Hepatocyte (in vitro differentiated cells): ENCODE data around the gene NRG3. TPM values are rescaled to one million over a fixed set of nuclear protein-coding genes. Genes with fewer than 3 reads are reported as not detected.

Experiments used
- DNase-seq: peaks from one replicate; pipeline ENCODE4 v3.0.0-alpha.2; 2016; ENCODE audit warnings: low spot score
- H2AFZ ChIP-seq: fragments of 200-600 bp; sonication (generic); 2 replicates; pipeline ENCODE4 v1.6.0; 2016; ENCODE audit warnings: antibody characterized with exemption, mild to moderate bottlenecking
- H3K27ac ChIP-seq: fragments of 200-600 bp; sonication (generic); 2 replicates; pipeline ENCODE4 v1.5.1; 2016; ENCODE audit warnings: mild to moderate bottlenecking
- H3K27me3 ChIP-seq: fragments of 200-600 bp; sonication (generic); 2 replicates; pipeline ENCODE4 v1.6.1; 2016
- H3K36me3 ChIP-seq: fragments of 200-600 bp; sonication (generic); replicated peaks from 2 replicates; pipeline ENCODE4 v1.5.1; 2016; ENCODE audit warnings: low read depth; ENCODE audit not compliant: insufficient read depth
- H3K4me1 ChIP-seq: fragments of 200-600 bp; sonication (generic); 2 replicates; pipeline ENCODE4 v1.5.1; 2016; ENCODE audit warnings: mild to moderate bottlenecking, moderate library complexity; ENCODE audit not compliant: insufficient read depth
- H3K4me2 ChIP-seq: fragments of 200-600 bp; sonication (generic); 2 replicates; pipeline ENCODE4 v1.6.0; 2016
- H3K4me3 ChIP-seq: fragments of 200-600 bp; sonication (generic); 2 replicates; pipeline ENCODE4 v1.5.1; 2016; ENCODE audit warnings: mild to moderate bottlenecking
- H3K79me2 ChIP-seq: fragments of 200-600 bp; sonication (generic); 2 replicates; pipeline ENCODE4 v1.6.0; 2017; ENCODE audit warnings: mild to moderate bottlenecking
- H3K9me2 ChIP-seq: fragments of 200-600 bp; sonication (generic); replicated peaks from 2 replicates; pipeline ENCODE4 v1.6.0; 2017; ENCODE audit warnings: mild to moderate bottlenecking; ENCODE audit not compliant: insufficient read depth
- H3K9me3 ChIP-seq: fragments of 200-600 bp; sonication (generic); 2 replicates; pipeline ENCODE4 v1.5.1; 2016; ENCODE audit warnings: low read depth, mild to moderate bottlenecking
- H4K20me1 ChIP-seq: fragments of 200-600 bp; sonication (generic); 2 replicates; pipeline ENCODE4 v1.6.0; 2016; ENCODE audit warnings: mild to moderate bottlenecking; ENCODE audit not compliant: insufficient read depth, poor library complexity, severe bottlenecking
- EZH2 ChIP-seq: fragments of 200-600 bp; sonication (generic); IDR thresholded peaks from 2 replicates; pipeline ENCODE4 v1.6.1; 2016; ENCODE audit warnings: antibody characterized with exemption, mild to moderate bottlenecking, borderline replicate concordance
- EZH2phosphoT487 ChIP-seq: fragments of 200-600 bp; sonication (generic); IDR thresholded peaks from one replicate; pipeline ENCODE4 v1.6.1; 2018; ENCODE audit warnings: antibody characterized with exemption, mild to moderate bottlenecking, low read depth, moderate library complexity; ENCODE audit not compliant: unreplicated experiment, severe bottlenecking
- WGBS: methylation state at CpG from one replicate; pipeline ENCODE4 v1.1.6; 2016; ENCODE audit warnings: low lambda C conversion rate; ENCODE audit errors: missing lambda C conversion rate; 5-methylcytosine and 5-hydroxymethylcytosine counted together
- polyA plus RNA-seq: library from polyadenylated mRNA; unstranded; fragments of >200 nt; fragmentation: Nextera tagmentation; extraction: Ambion mirVana; gene quantifications from 2 replicates; pipeline ENCODE4 v1.2.1, GENCODE V29; 2016
- total RNA-seq: library from RNA; depleted of rRNA; stranded (reverse); fragments of >200 nt; gene quantifications from 2 replicates; pipeline ENCODE4 v1.2.3, GENCODE V29; 2014
- TF ChIP-seq, protein P1 (sequence below): fragments of 200-600 bp; sonication (generic); IDR thresholded peaks from 2 replicates; pipeline ENCODE4 v1.5.1; 2016; ENCODE audit warnings: antibody characterized with exemption, mild to moderate bottlenecking; ENCODE audit not compliant: poor library complexity

NRG3 gene
- total RNA-seq (0.57 and 0.72 TPM in 2 replicates), polyA plus RNA-seq (2.0 and 3.4 TPM in 2 replicates)

DNA sequence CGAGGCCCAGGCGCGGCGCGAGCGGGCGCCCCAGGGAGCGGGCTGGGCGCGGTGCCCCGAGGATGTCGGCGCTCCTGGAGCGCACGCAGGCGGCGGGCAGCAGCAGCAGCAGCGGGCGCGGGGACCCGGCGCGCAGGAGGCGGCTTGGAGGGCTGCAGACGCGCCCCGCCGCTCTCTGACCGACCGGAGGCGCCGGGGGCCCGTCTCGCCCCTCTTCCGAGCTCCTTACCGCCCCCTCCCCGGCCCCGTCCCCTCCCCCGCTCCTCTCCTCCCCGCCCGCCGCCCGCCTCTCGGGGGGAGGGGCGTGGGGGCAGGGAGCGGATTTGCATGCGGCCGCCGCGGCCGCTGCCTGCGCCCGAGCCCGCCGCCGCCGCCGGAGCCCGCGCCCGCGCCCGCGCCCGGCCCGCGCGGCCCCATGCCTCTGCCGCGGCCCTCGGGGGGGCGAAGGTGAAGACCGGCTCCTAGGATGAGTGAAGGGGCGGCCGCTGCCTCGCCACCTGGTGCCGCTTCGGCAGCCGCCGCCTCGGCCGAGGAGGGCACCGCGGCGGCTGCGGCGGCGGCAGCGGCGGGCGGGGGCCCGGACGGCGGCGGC is at the start of gene NRG3:
TSS of gene NRG3 (plus strand) at position 320 of the 592 bp plus-strand sequence.
- H3K9me3 ChIP-seq, result no peaks in the 10 kb centered on the region

DNA sequence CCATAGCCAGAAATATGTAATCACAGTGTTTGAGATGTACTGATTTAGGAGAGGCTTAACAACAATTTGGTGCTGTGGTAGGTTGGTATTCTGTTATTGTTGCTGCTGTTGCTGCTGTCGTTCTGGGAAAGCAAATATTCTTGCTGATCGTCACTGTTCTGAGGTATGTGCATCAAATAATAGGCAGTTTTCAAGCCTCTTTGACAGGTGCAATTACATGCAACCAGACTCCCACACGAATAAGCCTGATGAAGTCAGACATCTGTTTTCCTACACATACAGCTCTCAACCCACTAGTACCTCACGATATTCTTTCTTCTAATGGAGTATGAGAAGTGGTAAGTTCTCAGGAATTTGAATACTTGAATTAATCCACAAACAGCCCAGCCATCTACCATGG is 46.7 kb upstream of the NRG3 start:
- no peak overlapping the region for H3K27ac ChIP-seq
- H3K9me2 ChIP-seq, result no peaks in the 10 kb centered on the region
- H3K9me3 ChIP-seq, result no peaks in the 10 kb centered on the region
- H2AFZ ChIP-seq, result no peak overlapping the region
- H3K27me3 ChIP-seq, result no peaks in the 10 kb centered on the region
- no peaks in the 10 kb centered on the region for H3K4me1 ChIP-seq
- no peak for DNase-seq
- no peak overlapping the region for H3K4me3 ChIP-seq
- H3K36me3 ChIP-seq, result no peaks in the 10 kb centered on the region
- 75% methylated on average over 4 of the region's 4 CpGs for WGBS
- no peak overlapping the region for H3K4me2 ChIP-seq
- TF ChIP-seq EZH2 (no peak), EZH2phosphoT487 (no peak)
- TF ChIP-seq, protein P1, sequence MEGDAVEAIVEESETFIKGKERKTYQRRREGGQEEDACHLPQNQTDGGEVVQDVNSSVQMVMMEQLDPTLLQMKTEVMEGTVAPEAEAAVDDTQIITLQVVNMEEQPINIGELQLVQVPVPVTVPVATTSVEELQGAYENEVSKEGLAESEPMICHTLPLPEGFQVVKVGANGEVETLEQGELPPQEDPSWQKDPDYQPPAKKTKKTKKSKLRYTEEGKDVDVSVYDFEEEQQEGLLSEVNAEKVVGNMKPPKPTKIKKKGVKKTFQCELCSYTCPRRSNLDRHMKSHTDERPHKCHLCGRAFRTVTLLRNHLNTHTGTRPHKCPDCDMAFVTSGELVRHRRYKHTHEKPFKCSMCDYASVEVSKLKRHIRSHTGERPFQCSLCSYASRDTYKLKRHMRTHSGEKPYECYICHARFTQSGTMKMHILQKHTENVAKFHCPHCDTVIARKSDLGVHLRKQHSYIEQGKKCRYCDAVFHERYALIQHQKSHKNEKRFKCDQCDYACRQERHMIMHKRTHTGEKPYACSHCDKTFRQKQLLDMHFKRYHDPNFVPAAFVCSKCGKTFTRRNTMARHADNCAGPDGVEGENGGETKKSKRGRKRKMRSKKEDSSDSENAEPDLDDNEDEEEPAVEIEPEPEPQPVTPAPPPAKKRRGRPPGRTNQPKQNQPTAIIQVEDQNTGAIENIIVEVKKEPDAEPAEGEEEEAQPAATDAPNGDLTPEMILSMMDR, result no peak
- no peaks in the 10 kb centered on the region for H3K79me2 ChIP-seq
- H4K20me1 ChIP-seq, result no peaks in the 10 kb centered on the region

More for the DNA sequence above, at the start of gene NRG3:
- peaks cover 11% of the 10 kb centered on the region for H3K4me1 ChIP-seq
- H3K4me2 ChIP-seq, result peak within 1 kb of the TSS; percentile 94
- no peak for DNase-seq
- TF ChIP-seq EZH2 (no peak), EZH2phosphoT487 (no peak)
- TF ChIP-seq, protein P1, result no peak
- no peak within 1 kb of the TSS for H2AFZ ChIP-seq
- WGBS, result 0% methylated on average over 2 of the region's 95 CpGs
- H3K27ac ChIP-seq, result no peak within 1 kb of the TSS
- no peaks in the 10 kb centered on the region for H3K9me2 ChIP-seq
- H3K79me2 ChIP-seq, result no peaks in the 10 kb centered on the region
- peaks cover 81% of the 10 kb centered on the region for H3K27me3 ChIP-seq
- peak within 1 kb of the TSS; percentile 36 for H3K4me3 ChIP-seq
- H4K20me1 ChIP-seq, result no peaks in the 10 kb centered on the region
- H3K36me3 ChIP-seq, result no peaks in the 10 kb centered on the region

DNA sequence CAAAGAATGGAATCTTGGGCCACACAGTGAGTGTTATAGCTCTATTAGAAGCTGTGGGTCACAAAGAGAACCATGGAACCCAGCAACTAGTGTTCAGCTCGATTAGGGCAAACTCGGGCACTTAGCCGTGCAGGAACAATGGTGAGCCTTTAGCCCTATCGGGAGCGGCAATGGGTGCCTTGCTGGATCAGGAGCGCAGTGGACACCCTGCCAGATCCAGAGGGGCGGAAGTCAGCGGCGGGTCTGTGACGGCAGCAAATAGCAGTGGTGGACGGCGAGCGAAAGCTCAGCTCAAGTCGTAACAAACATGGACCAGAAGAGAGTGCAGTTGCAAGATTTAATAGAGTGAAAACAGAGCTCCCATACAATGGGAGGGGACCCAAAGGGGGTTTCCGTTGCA is 43.9 kb upstream of the NRG3 start:
- Histone ChIP-seq H3K9me3 (no peaks in the 10 kb centered on the region), H3K9me2 (no peaks in the 10 kb centered on the region), H3K27ac (no peak overlapping the region), H3K27me3 (no peaks in the 10 kb centered on the region), H3K4me3 (no peak overlapping the region), H3K79me2 (no peaks in the 10 kb centered on the region), H4K20me1 (no peaks in the 10 kb centered on the region), H2AFZ (no peak overlapping the region), H3K4me2 (no peak overlapping the region), H3K36me3 (no peaks in the 10 kb centered on the region), H3K4me1 (no peaks in the 10 kb centered on the region)
- 98% methylated on average over 15 of the region's 15 CpGs for WGBS
- no peak for DNase-seq
- TF ChIP-seq EZH2phosphoT487, result no peak
- no peak for TF ChIP-seq EZH2
- TF ChIP-seq, protein P1, result no peak
